Ureter (tissue), 1 donor: ENCODE results near the gene LENG9. TPM values are rescaled to one million over a fixed set of nuclear protein-coding genes. Genes with fewer than 3 reads are reported as not detected.
"Not testable (repeated sequence)": the region's sequence is repeated elsewhere in the genome, so short reads cannot be mapped to it uniquely, and the experiment has no call there.

Experiments
- DNase-seq: peaks from one replicate; pipeline ENCODE4 v3.0.0-alpha.2; 2020; ENCODE audit warnings: low spot score
- total RNA-seq: library from RNA; stranded (reverse); gene quantifications from one replicate; pipeline ENCODE4 v1.2.4, GENCODE V29; 2023
- donor health status: DM: yes; HTN: yes; CAD: no.

LENG9 gene
- total RNA-seq, 1 donor from 2014 or later = 10.2 TPM

DNA sequence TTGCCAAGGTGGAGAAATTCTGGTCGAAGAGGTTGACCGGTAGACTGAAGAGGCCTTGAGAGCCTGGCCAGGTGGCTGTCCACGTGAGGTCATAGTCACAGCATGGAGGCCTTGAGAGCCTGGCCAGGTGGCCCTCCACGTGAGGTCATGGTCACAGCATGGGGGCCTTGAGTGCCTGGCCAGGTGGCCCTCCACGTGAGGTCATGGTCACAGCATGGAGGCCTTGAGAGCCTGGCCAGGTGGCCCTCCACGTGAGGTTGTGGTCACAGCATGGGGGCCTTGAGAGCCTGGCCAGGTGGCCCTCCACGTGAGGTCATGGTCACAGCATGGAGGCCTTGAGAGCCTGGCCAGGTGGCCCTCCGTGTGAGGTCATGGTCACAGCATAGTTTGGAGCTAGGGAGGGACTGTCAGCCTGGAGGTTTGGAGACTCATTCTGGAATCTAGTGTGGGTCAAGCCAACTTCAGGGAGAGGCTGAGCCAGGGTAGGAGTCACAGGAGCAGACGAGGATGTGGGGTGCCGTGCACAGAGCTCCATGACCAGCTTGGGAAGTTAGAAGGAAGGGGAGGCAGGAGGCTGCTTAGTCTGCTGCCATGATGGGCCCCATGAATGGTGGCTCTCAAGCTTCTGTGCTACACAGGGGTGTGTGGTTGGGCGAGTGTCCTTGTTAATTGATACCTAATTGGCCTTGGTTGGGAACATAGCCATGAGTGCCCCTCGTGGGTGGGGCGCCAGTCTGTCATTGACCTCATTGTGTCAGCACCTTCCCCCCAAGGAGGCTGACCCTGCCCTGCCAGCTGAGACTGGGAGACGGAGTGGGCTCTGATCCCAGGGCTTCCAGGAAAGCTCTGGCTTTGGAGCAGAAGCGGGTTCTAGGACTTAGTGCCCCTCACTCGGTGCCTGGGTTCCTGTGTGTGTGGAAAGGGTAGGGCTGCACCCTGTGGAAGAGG is 4.0 kb downstream of the LENG9 start:
- DNase-seq = no peak

DNA sequence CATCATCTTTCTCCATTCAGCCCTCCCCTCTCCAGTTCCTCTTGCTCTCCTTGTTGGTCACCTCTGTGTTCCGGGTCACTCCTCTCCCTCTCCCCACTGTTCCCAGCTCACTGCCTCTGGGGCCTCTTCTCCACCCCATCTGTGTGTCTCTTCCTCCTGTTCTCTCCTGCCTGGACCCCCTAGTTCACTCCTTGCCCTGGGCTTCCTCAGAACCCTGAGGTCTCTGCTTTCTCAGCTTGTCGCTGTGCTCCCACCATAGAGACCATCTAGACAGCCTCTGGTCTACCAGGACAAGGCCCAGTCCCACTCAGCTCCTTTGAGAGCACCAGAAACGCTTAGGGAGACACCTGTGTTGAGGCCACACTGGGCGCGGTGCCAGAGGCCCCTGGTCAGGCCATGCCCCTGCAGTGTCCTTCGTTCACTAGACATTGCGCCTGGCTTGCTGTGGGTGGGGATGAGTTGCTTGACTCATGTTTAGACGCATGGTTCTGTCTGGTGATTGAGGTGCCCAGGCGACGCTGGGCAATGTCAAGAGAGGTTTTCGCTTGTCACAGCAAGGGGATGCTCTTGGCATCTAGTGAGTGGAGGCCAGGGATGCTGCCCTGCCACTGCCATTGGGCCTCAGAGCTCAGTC is 4.8 kb downstream of the LENG9 start:
- DNase-seq = no peak

DNA sequence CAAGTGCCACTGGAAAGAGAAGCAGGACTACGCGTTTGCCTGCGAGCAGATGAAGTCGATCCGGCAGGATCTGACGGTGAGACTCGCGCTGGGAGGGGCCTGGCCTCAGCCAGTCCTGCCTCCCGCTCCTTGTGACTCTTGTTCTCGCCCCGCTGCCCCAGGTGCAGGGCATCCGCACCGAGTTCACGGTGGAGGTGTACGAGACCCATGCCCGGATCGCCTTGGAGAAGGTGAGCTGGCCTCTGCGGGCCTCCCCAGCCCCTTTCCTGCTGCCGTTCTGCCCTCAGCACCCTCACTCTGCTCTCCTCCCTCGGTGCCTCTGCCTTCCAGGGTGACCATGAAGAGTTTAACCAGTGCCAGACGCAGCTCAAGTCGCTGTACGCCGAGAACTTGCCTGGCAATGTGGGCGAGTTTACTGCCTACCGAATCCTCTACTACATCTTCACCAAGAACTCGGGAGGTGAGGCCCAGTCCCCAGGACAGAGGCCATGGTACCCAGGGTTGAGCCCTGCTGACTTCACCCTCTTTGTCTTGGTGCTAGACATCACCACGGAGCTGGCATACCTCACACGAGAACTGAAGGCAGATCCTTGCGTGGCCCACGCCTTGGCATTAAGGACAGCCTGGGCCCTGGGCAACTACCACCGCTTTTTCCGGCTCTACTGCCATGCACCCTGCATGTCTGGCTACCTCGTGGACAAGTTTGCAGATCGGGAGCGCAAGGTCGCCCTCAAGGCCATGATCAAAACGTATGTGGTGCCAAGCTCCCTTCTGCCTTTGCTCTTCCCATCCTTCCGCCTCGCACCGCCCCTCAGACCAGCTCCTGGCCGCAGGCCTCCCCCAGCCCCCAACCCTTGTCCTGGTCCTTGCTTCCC is 5.6 kb downstream of the LENG9 start:
- DNase-seq = no peak

DNA sequence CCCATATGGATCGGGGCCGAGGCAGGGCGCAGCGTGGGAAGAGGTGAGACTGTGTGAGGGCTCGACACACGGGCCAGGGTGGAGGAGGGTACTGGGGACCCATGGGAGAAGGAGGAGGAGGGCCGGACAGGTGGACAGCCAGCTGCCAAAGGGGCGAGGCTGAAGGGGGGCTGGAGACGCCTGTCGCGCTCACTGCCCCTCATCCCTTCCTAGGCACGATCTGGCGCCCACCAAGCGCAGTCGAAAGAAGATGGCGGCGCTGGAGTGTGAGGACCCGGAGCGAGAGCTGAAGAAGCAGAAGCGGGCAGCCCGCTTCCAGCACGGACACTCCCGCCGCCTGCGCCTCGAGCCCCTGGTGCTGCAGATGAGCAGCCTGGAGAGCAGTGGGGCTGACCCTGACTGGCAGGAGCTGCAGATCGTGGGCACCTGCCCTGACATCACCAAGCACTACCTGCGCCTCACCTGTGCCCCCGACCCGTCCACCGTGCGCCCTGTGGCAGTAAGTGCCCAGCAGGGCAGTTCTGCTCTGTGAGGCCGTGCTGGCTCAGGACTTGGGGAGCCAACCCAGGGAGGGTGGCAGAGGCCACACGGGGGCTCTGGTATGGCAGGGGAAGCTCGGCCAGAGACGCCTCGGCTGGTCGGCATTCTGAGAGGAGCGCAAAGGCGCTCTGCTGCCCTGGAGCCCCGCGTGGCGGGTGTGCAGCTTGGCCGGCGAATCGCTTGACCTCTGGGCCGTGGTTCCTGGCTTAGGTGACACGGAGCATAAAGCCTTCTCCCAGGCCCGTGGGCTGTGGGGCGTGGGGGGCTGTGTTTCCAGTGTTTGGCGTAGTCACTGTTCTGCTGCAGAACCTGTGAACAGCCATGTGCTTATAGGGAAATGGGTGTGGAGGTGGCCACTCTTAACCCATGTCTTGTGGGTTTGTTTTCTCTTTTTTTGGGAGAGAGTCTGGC is 6.9 kb downstream of the LENG9 start:
- no peak for DNase-seq

DNA sequence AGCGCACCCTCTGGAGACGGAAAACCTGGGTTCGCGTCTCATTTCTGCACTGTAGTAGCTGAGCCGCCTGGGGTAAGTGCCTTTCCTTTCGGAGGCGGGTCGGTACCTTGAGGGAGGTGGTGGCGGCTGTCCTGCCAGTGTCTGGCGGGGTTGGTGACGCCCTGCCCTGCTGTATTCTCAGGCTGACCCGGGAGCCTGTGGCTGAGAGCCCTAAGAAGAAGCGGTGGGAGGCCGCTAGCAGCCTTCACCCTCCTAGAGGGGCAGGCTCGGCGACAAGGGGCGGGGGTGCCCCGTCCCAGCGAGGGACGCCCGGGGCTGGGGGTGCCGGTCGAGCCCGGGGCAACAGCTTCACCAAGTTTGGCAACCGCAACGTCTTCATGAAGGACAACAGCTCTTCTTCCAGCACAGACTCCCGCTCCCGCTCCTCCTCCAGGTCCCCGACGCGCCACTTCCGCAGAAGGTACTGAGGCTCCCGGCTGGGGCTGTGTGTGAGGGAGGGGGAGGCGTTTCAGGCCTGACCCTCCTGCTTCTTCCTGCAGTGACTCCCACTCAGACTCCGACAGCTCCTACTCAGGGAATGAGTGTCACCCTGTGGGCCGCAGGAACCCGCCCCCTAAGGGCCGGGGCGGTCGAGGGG is 7.7 kb downstream of the LENG9 start:
- DNase-seq = no peak

DNA sequence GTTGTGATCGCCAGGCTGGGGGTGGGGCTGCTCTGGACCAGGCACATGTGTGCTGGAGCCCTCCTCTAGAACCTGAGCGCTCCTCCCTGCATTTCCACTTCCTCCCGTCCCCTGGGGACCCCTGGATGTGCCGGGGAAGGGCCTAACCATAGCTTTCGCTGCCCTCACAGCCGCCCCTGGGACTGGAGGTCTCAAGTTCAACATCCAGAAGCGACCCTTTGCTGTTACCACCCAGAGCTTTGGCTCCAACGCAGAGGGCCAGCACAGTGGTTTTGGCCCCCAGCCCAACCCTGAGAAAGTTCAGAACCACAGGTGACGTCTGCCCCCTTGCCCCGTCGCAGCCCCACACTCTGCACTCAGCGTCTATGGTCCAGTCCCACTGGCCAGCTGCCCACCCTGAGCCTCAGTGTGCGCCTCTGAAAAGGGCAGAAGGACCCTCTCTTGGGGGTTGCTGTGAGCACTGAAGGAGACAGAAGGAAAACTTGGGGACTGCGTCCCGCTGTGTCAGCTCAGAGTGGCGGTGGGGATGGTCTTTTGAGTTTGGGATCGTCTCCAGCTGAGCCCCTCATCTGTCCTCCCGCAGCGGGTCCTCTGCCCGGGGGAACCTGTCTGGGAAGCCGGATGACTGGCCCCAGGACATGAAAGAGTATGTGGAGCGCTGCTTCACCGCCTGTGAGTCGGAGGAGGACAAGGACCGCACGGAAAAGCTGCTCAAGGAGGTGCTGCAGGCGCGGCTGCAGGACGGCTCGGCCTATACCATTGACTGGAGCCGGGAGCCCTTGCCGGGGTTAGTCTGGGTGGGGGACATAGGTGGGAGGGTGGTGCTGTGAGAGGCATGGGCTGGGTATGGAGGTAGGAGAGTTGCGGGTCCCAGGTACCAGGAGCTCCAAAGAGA is 8.6 kb downstream of the LENG9 start:
- no peak for DNase-seq

DNA sequence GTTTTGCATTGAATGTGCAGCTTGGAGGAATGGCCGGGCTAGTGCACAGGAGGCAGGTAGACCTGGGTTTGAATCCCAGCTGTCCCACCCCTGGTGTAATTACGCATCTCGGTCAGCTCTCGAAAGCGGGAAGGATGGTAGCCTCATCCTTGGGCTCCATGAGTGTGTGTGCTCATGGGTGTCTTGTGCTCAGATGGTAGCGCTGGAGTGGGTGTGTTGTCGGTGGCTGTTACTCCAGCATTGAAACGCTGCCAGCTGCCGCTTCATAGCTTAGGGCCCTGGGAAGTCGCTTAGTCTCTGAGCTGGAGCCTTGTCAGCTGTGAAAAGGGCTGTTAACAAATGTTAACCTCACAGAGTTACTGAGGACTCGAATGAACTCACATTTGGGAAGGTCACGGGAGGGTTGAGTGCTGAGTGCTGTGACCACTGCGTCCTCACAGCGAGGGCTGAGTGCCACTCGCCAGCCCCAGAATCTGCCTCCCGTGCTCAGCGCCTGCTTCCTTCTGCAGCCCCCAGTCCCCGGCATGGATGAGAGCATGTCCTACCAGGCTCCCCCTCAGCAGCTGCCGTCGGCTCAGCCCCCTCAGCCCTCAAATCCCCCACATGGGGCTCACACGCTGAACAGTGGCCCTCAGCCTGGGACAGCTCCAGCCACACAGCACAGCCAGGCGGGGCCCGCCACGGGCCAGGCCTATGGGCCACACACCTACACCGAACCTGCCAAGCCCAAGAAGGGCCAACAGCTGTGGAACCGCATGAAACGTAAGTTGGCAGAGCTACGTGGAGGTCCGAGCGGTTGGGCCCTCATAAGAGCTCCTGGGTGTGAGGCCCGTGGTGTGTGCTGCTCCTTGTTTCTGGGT is 9.4 kb downstream of the LENG9 start:
- DNase-seq = no peak

DNA sequence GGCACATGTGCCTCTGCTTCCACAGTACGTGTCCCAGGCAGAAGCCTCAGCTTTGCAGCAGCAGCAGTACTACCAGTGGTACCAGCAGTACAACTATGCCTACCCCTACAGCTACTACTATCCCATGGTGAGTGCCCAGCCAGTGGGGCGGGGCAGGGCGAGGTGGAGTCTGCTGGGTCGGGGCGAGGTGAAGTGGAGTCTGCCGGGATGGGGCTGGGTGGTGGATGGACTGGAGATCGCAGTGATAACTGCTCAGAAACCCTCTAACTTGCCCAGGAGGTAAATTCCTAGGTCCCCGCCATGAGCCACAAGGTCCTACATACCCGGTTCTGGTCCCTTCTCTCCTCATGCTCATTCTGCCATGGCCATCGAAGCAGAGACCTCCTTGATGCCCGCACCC is 11.0 kb downstream of the LENG9 start:
- no peak for DNase-seq

DNA sequence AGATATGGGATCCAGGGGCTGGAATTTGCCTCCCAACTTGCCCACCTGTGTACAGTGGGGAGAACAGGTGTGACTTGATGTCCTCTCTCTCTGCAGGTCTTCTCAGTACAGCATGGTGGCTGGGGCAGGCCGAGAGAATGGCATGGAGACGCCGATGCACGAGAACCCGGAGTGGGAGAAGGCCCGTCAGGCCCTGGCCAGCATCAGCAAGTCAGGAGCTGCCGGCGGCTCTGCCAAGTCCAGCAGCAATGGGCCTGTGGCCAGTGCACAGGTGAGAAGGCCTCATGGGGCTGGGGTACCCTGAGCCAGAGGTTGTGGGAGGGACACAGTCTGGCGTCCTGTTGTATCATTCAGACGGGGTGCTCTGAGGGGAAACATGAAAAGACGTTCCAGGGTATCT is 11.6 kb downstream of the LENG9 start:
- no peak for DNase-seq

DNA sequence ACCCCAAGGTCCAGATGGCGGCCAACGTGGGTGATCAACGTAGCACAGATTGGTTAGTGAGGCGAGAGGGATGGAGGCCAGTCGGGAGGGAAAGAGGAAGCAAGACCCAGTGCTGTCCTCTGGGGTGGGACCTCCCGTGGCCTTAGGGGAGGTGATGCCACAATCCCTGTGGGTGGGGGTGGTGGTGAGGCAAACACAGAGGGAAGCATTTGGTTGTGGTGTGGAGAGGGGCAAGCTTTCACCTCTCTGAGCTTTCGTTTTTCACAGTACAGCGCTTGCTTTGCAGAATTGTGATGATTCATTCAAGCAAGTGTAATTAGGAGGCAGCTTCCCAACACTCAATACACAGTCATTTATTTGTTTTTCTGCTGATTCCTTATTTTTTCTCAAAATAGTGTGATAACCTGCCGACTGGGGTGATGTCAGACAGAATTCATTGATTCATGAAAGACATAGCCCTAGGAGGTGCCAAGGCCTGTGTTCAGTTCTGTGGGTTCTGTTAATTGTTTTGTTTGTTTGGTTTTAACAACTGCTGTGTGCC is 12.2 kb downstream of the LENG9 start:
- DNase-seq = no peak

DNA sequence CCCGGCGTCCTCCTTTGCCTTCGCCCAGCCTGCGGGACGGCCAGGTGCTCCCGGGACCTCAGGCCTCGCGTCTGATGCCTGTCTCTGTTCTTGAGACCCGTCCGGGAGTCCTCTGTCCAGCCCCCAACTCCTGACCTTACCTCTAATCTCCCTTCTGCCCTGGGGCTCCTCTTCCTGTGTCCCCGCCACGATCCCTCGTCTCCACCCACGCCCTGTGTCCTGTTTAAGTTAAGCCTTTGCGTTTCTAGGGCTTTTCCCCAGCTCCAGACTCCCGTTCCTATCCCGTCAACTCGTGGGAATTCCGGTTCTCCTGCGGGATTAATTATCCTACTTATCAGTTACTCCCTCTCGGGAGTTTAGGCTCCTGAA is 13.9 kb downstream of the LENG9 start:
- no peak for DNase-seq

DNA sequence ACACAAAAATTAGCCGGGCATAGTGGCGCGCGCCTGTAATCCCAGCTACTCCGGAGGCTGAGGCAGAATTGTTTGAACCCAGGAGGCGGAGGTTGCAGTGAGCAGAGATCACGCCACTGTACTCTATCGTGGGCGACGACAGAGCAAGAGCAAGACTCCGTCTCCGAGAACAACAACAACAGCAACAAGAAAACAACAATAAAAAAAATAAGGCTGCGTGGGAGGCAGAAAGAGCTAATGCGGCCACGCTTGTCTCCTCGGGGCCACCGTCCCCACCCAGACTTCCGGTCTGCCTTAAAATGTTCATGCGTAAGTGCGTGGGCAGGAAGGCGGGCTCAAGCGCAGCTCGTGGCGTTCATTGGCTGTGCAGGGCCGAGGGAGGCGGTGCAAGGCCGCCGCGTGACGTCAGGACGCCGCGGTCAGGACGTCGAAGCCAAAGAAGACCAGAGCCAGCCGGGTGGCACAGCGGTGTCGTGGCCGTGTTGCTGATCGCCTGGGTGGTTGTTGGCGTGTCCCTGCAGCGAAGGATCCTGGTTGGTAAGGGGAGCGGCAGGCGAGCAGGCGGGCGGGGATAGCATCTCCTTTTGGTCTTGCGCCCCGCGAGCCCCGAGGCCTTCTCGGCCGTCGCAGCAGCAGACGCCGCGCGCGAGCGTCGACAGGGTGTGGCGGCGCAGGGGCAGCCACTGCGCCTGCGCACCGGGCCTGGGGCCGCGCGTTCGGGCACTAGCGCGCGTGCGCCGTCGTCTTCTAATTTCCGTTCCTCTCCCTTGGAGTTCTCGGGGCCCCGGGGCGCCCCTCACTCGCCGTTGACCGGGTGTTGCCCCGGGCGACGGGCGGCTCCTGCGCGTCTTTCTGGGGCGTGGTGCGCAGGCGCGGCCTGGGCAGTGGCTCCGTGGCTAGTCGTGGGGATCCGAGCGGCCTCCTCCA is 14.5 kb downstream of the LENG9 start, which contains the start of gene LENG8:
TSS of gene LENG8 (plus strand) at position 426 of the 927 bp plus-strand sequence. CDS start 2,146 bp downstream, outside the sequence.
- peak; percentile 98 for DNase-seq

DNA sequence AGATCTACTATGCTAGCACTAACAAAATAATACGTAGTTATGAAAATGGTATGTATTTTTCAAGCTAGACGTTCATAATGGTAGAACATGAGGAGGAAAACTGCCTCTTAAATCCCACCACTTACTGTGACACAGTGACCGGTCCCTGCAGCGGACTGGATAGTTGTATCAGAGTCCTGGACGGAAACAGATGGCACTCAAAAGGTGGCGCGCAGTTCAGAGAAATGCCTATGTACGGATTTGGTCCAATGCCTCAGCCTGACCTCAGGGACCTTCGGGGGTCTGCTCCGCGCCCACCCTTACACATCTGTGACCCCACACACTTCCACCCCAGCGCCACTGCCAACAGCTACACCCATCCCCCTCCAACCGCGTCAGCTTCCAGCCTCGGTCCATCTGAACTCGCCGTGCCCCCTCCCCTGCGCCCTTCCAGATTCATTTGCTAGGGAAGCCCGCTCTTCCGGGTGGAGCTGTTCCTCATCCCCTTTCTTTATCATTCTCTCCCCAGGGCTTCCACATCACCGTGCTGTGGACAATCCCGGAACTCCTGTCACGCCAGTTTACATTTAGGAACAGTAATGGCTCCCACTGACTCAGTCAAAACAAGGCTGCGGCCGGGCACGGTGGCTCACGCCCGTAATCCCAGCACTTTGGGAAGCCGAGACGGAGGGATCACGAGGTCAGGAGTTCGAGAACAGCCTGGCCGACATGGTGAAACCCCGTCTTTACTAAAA is 15.4 kb downstream of the LENG9 start:
- peak; percentile 67 for DNase-seq

DNA sequence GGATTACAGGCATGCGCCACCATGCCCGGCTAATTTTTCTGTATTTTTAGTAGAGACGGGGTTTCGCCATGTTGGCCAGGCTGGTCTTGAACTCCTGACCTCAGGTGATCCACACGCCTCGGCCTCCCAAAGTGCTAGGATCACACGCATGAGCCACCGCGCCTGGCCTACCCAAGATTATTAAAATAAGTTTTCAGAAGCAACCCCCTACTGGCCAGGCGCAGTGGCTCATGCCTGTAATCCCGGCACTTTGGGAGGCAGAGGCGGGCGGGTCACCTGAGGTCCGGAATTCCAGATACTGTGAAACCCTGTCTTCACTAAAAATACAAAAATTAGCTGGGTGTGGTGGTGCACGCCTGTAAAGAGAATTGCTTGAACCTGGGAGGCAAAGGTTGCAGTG is 17.2 kb downstream of the LENG9 start:
- not testable (repeated sequence) for DNase-seq

DNA sequence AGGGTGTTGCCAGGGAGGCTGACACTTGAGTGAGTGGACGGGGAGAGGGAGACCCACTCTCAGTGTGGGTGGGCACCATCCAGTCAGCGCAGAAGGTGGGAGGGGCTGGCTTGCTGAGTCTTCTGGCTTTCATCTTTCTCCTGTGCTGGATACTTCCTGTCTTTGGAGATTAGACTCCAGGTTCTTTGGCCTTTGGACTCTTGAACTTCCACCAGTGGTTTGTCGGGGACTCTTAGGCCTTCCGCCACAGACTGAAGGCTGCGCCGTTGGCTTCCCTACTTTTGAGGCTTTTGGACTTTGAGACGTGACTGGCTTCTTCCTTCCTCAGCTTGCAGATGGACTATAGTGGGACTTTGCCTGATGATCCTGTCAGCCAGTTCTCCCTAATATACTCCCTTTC is 18.8 kb downstream of the LENG9 start:
- no peak for DNase-seq

DNA sequence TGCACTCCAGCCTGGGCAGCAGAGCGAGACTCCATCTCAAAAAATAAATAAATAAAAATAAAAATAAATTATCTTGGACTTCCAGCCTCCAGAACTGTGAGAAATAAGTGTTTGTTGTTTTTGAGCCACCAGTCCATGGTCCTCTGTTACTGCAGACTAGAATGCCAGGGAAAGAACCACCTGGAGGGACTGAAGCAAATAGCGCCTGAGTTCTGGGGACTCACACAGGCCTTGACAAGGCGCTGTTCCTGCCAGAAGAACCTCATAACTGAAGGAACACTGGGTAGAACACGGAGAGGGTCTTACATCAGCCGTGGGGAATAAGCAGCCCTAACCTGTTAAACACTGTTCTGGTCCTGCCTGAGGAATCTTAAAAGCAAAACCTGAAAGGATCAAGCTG is 22.9 kb downstream of the LENG9 start:
- no peak for DNase-seq
